ENCODE results near the gene MAP2K4.
A peak's percentile ranks its signal among the peaks of the same experiment; 100 is the strongest.
"Not testable (repeated sequence)": the region's sequence is repeated elsewhere in the genome, so short reads cannot be mapped to it uniquely, and the experiment has no call there.

The MAP2K4 gene

GRCh38 chr17:12020642-12021622 lies at the start of gene MAP2K4:
TSS of gene MAP2K4 (plus strand) at chr17:12020877. CDS start at chr17:12020887, 10 bp downstream.
- peak; percentile 95 for DNase-seq

DNA sequence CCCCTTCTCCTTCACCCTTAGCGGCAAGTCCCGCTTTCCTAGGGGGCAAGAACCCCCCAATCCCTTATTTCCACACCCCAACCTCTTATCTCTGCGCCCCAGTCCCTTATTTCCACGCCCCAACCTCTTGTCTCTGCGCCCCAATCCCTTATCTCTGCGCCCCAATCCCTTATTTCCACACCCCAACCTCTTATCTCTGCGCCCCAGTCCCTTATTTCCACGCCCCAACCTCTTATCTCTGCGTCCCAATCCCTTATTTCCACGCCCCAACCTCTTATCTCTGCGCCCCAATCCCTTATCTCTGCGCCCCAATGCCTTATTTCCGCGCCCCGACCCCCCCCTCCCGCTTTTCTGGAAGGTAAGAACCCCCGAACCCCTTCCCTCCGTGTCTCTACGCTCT lies 47.9 kb upstream of the MAP2K4 start:
- DNase-seq: not testable (repeated sequence)

GRCh38 chr17:11979795-11980194 lies 40.9 kb upstream of the MAP2K4 start:
- DNase-seq: no peak

- DNase-seq: no peak
Measured at GRCh38 chr17:11980813-11981212, 39.9 kb upstream of the MAP2K4 start.

- no peak for DNase-seq
Measured at GRCh38 chr17:11981862-11982261, 38.8 kb upstream of the MAP2K4 start.

DNA sequence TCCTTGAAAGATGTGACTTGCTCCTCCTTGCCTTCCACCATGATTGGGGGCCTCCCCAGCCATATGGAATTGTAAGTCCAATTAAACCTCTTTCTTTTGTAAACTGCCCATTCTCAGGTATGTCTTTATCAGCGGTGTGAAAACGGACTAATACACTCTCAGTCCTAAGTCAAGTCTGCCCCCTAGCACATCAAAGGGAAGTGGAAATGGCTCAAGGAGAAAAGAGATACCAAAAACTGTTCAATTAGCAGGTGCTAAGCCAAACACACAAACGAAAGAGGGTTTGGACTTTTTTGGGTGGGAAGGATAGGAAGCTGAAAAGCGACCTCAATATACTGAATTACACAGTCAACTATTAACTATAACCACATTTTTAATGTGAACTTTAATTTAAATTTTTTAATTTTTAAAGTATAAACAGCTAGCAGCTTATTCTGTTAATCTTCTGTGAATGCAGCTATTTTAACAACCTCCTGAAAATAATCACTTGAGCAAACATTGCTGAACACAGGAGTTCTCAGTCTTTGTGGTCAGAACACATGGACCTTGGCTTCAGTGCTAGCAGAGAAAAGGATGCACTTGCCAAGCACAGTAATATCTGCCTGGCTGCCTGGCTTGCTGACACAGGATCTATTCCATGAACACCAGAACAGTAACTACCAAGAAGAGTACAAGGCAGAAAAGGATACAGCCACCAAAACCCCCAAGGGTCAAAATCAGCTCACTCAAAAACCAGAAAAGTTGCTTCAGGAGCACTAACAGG lies 34.3 kb upstream of the MAP2K4 start:
- no peak for DNase-seq

- peak; percentile 6 for DNase-seq
Measured at GRCh38 chr17:11986942-11987329, 33.7 kb upstream of the MAP2K4 start.

GRCh38 chr17:11990363-11990983 lies 30.2 kb upstream of the MAP2K4 start:
- no peak for DNase-seq

DNA sequence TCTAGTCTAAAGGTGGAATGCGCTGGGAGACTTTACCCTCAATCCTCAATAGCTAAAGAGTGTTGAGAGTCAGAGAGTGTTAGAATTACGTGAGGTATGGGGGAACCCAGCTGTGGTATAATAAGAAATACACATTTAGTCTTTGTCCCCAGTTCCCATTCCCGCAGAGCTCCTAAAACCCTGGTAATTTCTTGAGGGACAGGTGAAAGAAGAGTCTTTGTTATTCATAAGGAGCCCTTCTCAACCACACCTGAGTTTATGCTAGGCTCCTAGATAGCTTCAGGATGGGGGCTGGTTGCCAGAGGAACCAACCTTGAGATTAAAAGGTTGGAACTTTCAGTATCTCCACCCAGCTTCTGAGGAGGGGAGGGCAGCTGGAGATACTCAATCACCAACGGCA lies 29.2 kb upstream of the MAP2K4 start:
- no peak for DNase-seq

GRCh38 chr17:11996722-11997146 lies 23.9 kb upstream of the MAP2K4 start:
- peak; percentile 53 for DNase-seq

DNA sequence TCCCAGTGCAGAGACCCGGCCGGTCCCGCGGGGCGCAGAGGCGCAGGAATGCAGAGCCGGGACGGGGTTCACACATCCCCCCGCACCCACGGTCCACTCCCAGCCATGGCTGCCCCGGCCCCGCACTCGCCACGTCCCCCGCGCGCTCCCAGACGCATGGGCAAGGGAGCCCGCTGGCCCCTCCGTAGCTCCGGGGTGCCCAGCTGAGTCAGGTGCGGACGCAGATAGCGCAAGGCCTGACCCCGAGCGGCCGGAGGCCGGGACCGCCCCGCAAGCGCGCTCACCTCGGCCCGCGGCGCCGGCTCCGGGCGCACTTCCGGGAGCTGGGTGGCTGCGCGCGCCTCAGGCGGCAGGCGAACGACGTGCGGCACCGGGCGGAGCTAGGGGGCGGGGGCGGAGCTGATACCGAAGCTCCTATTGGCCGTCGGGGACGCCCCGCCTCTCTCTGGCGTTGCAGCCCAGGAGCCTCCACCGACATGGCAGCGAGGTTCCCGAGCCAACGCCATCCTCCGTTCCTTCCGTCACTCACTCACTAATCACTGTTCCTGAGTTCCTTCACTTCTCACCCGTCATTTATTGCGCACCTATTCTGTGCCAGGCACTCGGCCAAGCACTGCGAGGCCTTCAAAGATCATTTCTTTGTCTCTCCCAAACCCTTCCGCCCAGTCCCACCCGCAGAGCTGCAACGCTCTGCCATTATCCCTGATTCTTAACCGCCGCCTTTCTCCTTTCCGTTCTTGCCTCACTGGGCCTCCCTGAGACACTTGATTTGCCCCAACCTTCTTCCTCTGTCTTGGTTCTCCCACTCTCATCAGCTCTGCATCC lies 23.3 kb upstream of the MAP2K4 start, which contains the start of gene ZNF18:
TSS of gene ZNF18 (minus strand) at position 329 of the 825 bp plus-strand sequence. CDS start 4,646 bp downstream, outside the sequence.
- peak; percentile 95 for DNase-seq

- DNase-seq: no peak
Measured at GRCh38 chr17:11997972-11998233, 22.8 kb upstream of the MAP2K4 start.

- no peak for DNase-seq
Measured at GRCh38 chr17:11999696-12000095, 21.0 kb upstream of the MAP2K4 start.

DNA sequence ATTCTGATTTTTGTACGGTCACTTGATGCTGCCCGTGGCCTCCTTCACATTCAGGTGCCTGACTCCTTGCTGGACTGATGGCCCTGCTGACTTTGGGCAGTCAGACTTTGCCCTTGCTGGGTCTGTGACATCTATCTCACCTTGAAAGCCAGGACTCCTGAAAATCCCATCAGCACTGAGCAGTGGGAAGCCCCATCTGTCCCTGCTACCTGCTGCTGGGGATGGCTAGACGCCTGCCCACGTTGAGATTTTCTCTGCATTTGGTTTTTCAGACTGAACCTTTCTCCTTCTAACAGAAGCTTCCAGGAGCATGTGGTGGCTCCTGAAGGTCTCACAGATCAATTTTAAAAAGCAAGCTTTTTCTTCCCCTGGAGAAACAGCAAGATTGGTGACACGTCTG lies 13.2 kb upstream of the MAP2K4 start:
- DNase-seq: no peak

DNA sequence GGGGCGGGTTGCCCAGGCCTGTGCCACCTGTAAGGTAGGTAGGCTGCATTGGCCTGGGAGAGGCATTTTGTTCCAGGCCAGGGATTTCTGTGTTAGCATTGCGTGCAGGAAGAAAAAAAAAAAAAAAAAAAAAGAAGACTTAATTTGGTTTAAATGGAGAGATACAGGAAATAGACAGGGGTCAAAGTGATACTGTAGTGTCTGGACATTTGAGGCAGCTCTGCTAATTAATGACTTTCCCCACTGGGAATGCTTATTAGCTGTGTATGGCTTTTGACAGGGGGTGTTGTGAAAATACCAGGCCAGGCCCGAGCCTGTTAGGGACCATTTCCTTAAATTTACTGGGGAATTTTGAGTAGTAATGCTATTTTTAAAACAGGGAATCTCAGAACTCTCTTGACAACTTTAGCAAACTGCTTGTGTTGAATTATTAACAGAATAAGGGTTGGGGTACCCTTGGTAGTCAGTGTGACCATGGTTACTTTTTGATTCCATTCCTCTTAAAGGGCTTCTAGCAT lies 1.0 kb downstream of the MAP2K4 start:
- DNase-seq: no peak

GRCh38 chr17:12022310-12022709 lies 1.6 kb downstream of the MAP2K4 start:
- no peak for DNase-seq

- DNase-seq: no peak
Measured at GRCh38 chr17:12024327-12024726, 3.6 kb downstream of the MAP2K4 start.

- no peak for DNase-seq
Measured at GRCh38 chr17:12027658-12028057, 7.0 kb downstream of the MAP2K4 start.

DNA sequence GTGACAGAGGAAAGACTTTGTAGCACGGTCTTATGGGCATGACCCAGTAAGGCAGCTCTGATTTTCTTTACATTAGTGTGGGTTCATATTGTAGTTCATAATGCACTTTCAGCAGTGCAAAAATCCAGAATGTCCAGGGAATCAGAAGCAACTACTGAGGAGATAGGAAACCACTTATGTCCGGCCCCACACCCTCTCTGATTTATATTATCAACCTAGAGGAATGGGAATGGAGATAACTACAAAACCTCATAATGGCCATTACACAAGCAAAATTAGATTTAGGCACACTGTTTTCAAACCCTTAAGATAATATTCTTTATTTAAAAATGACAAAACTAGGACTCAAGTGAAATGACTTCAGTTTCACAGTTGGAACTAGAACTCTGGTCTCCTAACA lies 7.9 kb downstream of the MAP2K4 start:
- no peak for DNase-seq

- no peak for DNase-seq
Measured at GRCh38 chr17:12034538-12034937, 13.9 kb downstream of the MAP2K4 start.

DNA sequence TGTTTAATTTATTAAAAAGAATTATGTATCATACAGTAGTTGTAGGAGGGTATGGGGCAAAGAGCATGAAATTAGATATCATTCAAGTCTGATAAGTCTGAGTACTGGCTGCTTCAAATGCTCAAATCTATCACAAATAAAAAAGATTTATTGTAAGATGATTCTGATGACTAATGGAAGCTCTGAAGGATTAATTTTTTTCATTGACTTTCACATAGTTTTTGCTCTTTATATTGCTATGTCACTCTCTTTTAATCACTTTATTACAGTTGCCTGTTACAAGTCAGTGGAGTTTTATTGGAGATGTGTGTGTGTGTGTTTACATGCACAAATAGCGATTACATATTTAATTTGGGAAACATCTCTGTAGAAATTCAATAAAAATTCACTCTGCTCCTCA lies 15.0 kb downstream of the MAP2K4 start:
- DNase-seq: no peak

DNA sequence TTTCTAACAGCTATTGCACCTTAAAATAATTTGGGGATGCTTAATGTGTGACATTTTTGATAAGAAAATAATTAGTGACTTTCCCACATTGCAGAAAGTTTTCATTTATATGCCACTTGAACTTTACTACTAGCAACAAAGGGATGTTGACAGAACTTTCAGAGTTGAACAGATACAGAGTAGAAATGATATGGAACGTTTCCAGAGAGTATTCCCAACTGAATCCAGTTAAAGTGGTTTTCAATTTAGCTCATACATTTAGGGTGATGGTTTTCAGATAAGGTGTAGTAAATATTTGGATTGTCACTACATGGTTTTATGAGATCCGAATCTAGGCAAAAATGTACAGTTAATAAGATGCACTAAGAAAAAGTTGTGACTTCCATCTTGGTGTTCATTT lies 17.3 kb downstream of the MAP2K4 start:
- no peak for DNase-seq

All from CD4-positive, alpha-beta T cell treated with Interleukin-10 for 1 hour (primary cell).